ENCODE measurements around the gene VPS13D.
A peak's percentile ranks its signal among the peaks of the same experiment; 100 is the strongest.

Gene VPS13D

DNA sequence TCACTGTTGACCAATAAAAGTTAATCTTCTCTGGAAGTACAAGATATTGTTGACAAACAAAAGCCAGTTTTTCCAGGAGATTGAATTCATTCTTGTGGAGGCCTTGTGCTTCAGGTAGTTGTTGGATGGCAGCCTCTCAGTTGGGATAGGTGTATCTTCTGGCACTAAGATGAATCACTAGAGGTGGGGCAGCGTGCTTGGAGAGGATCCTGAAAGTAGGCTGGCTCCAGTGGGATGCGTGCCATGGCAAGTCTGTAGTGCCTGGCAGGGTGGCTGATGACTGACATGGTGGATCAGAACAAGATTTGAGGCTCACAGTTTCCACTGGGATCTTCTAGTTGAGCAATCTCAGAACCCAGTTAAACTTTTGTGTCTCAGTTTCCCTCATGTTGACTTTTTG is 2.4 kb downstream of the VPS13D start:
- no peak for DNase-seq
- H2AK5ac ChIP-seq (ENCODE audit: low read length, severe bottlenecking), result no peak overlapping the region
- no peak overlapping the region for H4K91ac ChIP-seq (ENCODE audit: low read length)
- no peaks in the 10 kb centered on the region for H3K27me3 ChIP-seq (ENCODE audit: control insufficient read depth in 1 of 2, insufficient read depth in 1 of 2, low read length in 2 of 2)
- no peak overlapping the region for H3K4me2 ChIP-seq (ENCODE audit: low read length, poor library complexity, severe bottlenecking)
- H3K27ac ChIP-seq (ENCODE audit: low read length, poor library complexity, severe bottlenecking), result no peak overlapping the region
- H3K18ac ChIP-seq (ENCODE audit: low read depth in 1 of 2, low read length in 2 of 2), result no peak overlapping the region
- H3K14ac ChIP-seq (ENCODE audit: low read length in 2 of 2), result no peak overlapping the region
- peak overlapping the region in 1 of 2 experiments; percentile 52 for H2BK12ac ChIP-seq (ENCODE audit: low read length in 2 of 2)
- no peak overlapping the region for H3K23ac ChIP-seq (ENCODE audit: low read length in 2 of 2)
- H3K79me1 ChIP-seq (replicated peaks; ENCODE audit: low read length, poor library complexity, severe bottlenecking), result peaks cover 27% of the 10 kb centered on the region
- H3K4me1 ChIP-seq (ENCODE audit: control insufficient read depth, insufficient read depth, low read depth, low read length), result peaks cover 11% of the 10 kb centered on the region
- no peak overlapping the region for H3K4ac ChIP-seq (ENCODE audit: low read depth in 1 of 2, low read length in 2 of 2)
- 90% methylated on average over 1 of the region's 2 CpGs for WGBS
- no peak overlapping the region for H3K9ac ChIP-seq (ENCODE audit: low read length)
- no peak overlapping the region for H2BK15ac ChIP-seq (ENCODE audit: low read depth, poor library complexity, severe bottlenecking)
- peaks cover 6 to 20% of the 10 kb centered on the region in 2 experiments for H3K36me3 ChIP-seq (ENCODE audit: control insufficient read depth in 1 of 2, insufficient read depth in 2 of 2, low read depth in 1 of 2, low read length in 2 of 2)
- no peak overlapping the region for H2BK120ac ChIP-seq (ENCODE audit: low read depth, low read length)
- no peak overlapping the region for H2BK5ac ChIP-seq (ENCODE audit: low read depth, low read length, poor library complexity, severe bottlenecking)
- no peak overlapping the region for H4K8ac ChIP-seq (ENCODE audit: low read length)
- no peak overlapping the region for H2AFZ ChIP-seq (ENCODE audit: low read depth, low read length)
- H3K9me3 ChIP-seq (ENCODE audit: control insufficient read depth, low read length), result no peaks in the 10 kb centered on the region
- no peak overlapping the region for H3K4me3 ChIP-seq (ENCODE audit: insufficient read depth in 1 of 2, low read depth in 1 of 2, low read length in 2 of 2)

GRCh38 chr1:12244078-12244477 is 14.2 kb downstream of the VPS13D start:
- Histone ChIP-seq H2BK12ac (ENCODE audit: low read length in 2 of 2) (no peak overlapping the region), H2BK15ac (ENCODE audit: low read depth, poor library complexity, severe bottlenecking) (no peak overlapping the region), H3K27ac (ENCODE audit: low read length, poor library complexity, severe bottlenecking) (no peak overlapping the region), H4K91ac (ENCODE audit: low read length) (no peak overlapping the region), H4K8ac (ENCODE audit: low read length) (no peak overlapping the region), H3K4me3 (ENCODE audit: insufficient read depth in 1 of 2, low read depth in 1 of 2, low read length in 2 of 2) (no peak overlapping the region), H3K9ac (ENCODE audit: low read length) (no peak overlapping the region), H3K4ac (ENCODE audit: low read depth in 1 of 2, low read length in 2 of 2) (no peak overlapping the region), H2BK5ac (ENCODE audit: low read depth, low read length, poor library complexity, severe bottlenecking) (no peak overlapping the region), H3K14ac (ENCODE audit: low read length in 2 of 2) (no peak overlapping the region), H3K79me1 (replicated peaks; ENCODE audit: low read length, poor library complexity, severe bottlenecking) (peaks cover 24% of the 10 kb centered on the region), H3K27me3 (ENCODE audit: control insufficient read depth in 1 of 2, insufficient read depth in 1 of 2, low read length in 2 of 2) (no peaks in the 10 kb centered on the region), H2AK5ac (ENCODE audit: low read length, severe bottlenecking) (no peak overlapping the region), H3K9me3 (ENCODE audit: control insufficient read depth, low read length) (no peaks in the 10 kb centered on the region), H2BK120ac (ENCODE audit: low read depth, low read length) (no peak overlapping the region), H3K4me2 (ENCODE audit: low read length, poor library complexity, severe bottlenecking) (no peak overlapping the region), H3K18ac (ENCODE audit: low read depth in 1 of 2, low read length in 2 of 2) (no peak overlapping the region), H3K4me1 (ENCODE audit: control insufficient read depth, insufficient read depth, low read depth, low read length) (no peaks in the 10 kb centered on the region), H3K36me3 (ENCODE audit: control insufficient read depth in 1 of 2, insufficient read depth in 2 of 2, low read depth in 1 of 2, low read length in 2 of 2) (peaks cover 11 to 61% of the 10 kb centered on the region in 2 experiments), H2AFZ (ENCODE audit: low read depth, low read length) (no peak overlapping the region), H3K23ac (ENCODE audit: low read length in 2 of 2) (no peak overlapping the region)
- WGBS, result 93% methylated on average over 1 of the region's 2 CpGs
- DNase-seq, result peak; percentile 27

- Histone ChIP-seq H3K4me1 (ENCODE audit: control insufficient read depth, insufficient read depth, low read depth, low read length) (no peaks in the 10 kb centered on the region), H3K79me1 (replicated peaks; ENCODE audit: low read length, poor library complexity, severe bottlenecking) (peaks cover 21% of the 10 kb centered on the region), H2AFZ (ENCODE audit: low read depth, low read length) (no peak overlapping the region), H4K8ac (ENCODE audit: low read length) (no peak overlapping the region), H3K4me3 (ENCODE audit: insufficient read depth in 1 of 2, low read depth in 1 of 2, low read length in 2 of 2) (no peak overlapping the region), H3K9ac (ENCODE audit: low read length) (no peak overlapping the region), H3K27me3 (ENCODE audit: control insufficient read depth in 1 of 2, insufficient read depth in 1 of 2, low read length in 2 of 2) (no peaks in the 10 kb centered on the region), H2BK5ac (ENCODE audit: low read depth, low read length, poor library complexity, severe bottlenecking) (no peak overlapping the region), H3K14ac (ENCODE audit: low read length in 2 of 2) (no peak overlapping the region), H3K23ac (ENCODE audit: low read length in 2 of 2) (no peak overlapping the region), H3K4me2 (ENCODE audit: low read length, poor library complexity, severe bottlenecking) (no peak overlapping the region), H3K27ac (ENCODE audit: low read length, poor library complexity, severe bottlenecking) (no peak overlapping the region), H3K36me3 (ENCODE audit: control insufficient read depth in 1 of 2, insufficient read depth in 2 of 2, low read depth in 1 of 2, low read length in 2 of 2) (peaks cover 11 to 66% of the 10 kb centered on the region in 2 experiments), H2AK5ac (ENCODE audit: low read length, severe bottlenecking) (no peak overlapping the region), H3K9me3 (ENCODE audit: control insufficient read depth, low read length) (no peaks in the 10 kb centered on the region), H2BK120ac (ENCODE audit: low read depth, low read length) (no peak overlapping the region), H2BK15ac (ENCODE audit: low read depth, poor library complexity, severe bottlenecking) (no peak overlapping the region), H2BK12ac (ENCODE audit: low read length in 2 of 2) (no peak overlapping the region), H4K91ac (ENCODE audit: low read length) (no peak overlapping the region), H3K4ac (ENCODE audit: low read depth in 1 of 2, low read length in 2 of 2) (no peak overlapping the region), H3K18ac (ENCODE audit: low read depth in 1 of 2, low read length in 2 of 2) (no peak overlapping the region)
- DNase-seq, result no peak
- WGBS, result 96% methylated on average over 5 of the region's 5 CpGs
These were observed 14.8 kb downstream of the VPS13D start for GRCh38 chr1:12244585-12244984.

DNA sequence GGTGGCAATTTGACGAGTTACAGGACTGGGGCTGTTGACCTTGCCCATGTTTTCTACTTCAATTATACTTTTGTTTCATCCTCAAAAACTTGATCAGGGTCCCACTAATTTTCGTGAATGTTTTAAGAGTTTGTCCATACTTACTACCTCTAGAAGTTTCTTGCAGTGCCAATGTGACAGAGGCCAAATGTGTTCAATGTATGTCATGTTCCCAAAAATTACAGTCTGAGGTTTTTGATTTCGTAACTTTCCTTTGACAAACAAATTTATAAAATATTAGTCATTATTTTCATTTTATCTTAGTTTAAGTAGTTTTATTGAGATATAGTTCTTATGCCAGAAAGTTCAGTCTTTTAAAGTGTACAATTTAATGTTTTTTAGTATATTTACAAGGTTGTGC is 15.3 kb downstream of the VPS13D start:
- Histone ChIP-seq H2AFZ (ENCODE audit: low read depth, low read length) (no peak overlapping the region), H3K4me3 (ENCODE audit: insufficient read depth in 1 of 2, low read depth in 1 of 2, low read length in 2 of 2) (no peak overlapping the region), H2BK120ac (ENCODE audit: low read depth, low read length) (no peak overlapping the region), H2BK15ac (ENCODE audit: low read depth, poor library complexity, severe bottlenecking) (no peak overlapping the region), H3K79me1 (replicated peaks; ENCODE audit: low read length, poor library complexity, severe bottlenecking) (peaks cover 17% of the 10 kb centered on the region), H3K9me3 (ENCODE audit: control insufficient read depth, low read length) (no peaks in the 10 kb centered on the region), H3K36me3 (ENCODE audit: control insufficient read depth in 1 of 2, insufficient read depth in 2 of 2, low read depth in 1 of 2, low read length in 2 of 2) (peaks cover 15 to 71% of the 10 kb centered on the region in 2 experiments), H3K14ac (ENCODE audit: low read length in 2 of 2) (no peak overlapping the region), H3K4me2 (ENCODE audit: low read length, poor library complexity, severe bottlenecking) (no peak overlapping the region), H4K91ac (ENCODE audit: low read length) (no peak overlapping the region), H2AK5ac (ENCODE audit: low read length, severe bottlenecking) (no peak overlapping the region), H3K4me1 (ENCODE audit: control insufficient read depth, insufficient read depth, low read depth, low read length) (no peaks in the 10 kb centered on the region), H4K8ac (ENCODE audit: low read length) (no peak overlapping the region), H2BK5ac (ENCODE audit: low read depth, low read length, poor library complexity, severe bottlenecking) (no peak overlapping the region), H3K9ac (ENCODE audit: low read length) (no peak overlapping the region), H3K18ac (ENCODE audit: low read depth in 1 of 2, low read length in 2 of 2) (no peak overlapping the region), H3K27me3 (ENCODE audit: control insufficient read depth in 1 of 2, insufficient read depth in 1 of 2, low read length in 2 of 2) (no peaks in the 10 kb centered on the region), H3K23ac (ENCODE audit: low read length in 2 of 2) (no peak overlapping the region), H3K4ac (ENCODE audit: low read depth in 1 of 2, low read length in 2 of 2) (no peak overlapping the region), H3K27ac (ENCODE audit: low read length, poor library complexity, severe bottlenecking) (no peak overlapping the region), H2BK12ac (ENCODE audit: low read length in 2 of 2) (no peak overlapping the region)
- no peak for DNase-seq
- 100% methylated on average over 1 of the region's 3 CpGs for WGBS

Measured in mesenchymal stem cell (in vitro differentiated cells and primary cell).